ENCODE data around the gene ALG12. TPM values are rescaled to one million over a fixed set of nuclear protein-coding genes. Genes with fewer than 3 reads are reported as not detected.
A peak's percentile ranks its signal among the peaks of the same experiment; 100 is the strongest.

ALG12 gene
- total RNA-seq, 3 donors from 2014 or later (not counting 1 experiment from before 2014, with no cell fraction given): 17.2 to 22.7 (median 19.2) TPM

- Histone ChIP-seq H3K27me3 (ENCODE audit: control insufficient read depth, insufficient read depth, low read length) (no peaks in the 10 kb centered on the region), H3K27ac (ENCODE audit: low read length) (no peak overlapping the region), H3K4me3 (ENCODE audit: low read length) (no peak overlapping the region), H3K36me3 (ENCODE audit: control insufficient read depth, insufficient read depth, low read length) (peaks cover 19% of the 10 kb centered on the region), H3K4me1 (ENCODE audit: control insufficient read depth, insufficient read depth, low read length) (peaks cover 67% of the 10 kb centered on the region), H3K9me3 (ENCODE audit: control insufficient read depth, insufficient read depth, low read length) (no peaks in the 10 kb centered on the region)
- DNase-seq (peak; percentile 16 to 35), ATAC-seq (no peak)
- WGBS (ENCODE audit: insufficient coverage): 91% methylated on average over 11 of the region's 11 CpGs
- TF ChIP-seq, protein P1, sequence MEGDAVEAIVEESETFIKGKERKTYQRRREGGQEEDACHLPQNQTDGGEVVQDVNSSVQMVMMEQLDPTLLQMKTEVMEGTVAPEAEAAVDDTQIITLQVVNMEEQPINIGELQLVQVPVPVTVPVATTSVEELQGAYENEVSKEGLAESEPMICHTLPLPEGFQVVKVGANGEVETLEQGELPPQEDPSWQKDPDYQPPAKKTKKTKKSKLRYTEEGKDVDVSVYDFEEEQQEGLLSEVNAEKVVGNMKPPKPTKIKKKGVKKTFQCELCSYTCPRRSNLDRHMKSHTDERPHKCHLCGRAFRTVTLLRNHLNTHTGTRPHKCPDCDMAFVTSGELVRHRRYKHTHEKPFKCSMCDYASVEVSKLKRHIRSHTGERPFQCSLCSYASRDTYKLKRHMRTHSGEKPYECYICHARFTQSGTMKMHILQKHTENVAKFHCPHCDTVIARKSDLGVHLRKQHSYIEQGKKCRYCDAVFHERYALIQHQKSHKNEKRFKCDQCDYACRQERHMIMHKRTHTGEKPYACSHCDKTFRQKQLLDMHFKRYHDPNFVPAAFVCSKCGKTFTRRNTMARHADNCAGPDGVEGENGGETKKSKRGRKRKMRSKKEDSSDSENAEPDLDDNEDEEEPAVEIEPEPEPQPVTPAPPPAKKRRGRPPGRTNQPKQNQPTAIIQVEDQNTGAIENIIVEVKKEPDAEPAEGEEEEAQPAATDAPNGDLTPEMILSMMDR (IDR thresholded peaks at IDR 0.05): no peak
- intact Hi-C loops (cut with micrococcal nuclease): no loop called here
- no peaks in the 10 kb centered on the region for H3K9me3 Mint-ChIP-seq
- H3K27me3 Mint-ChIP-seq (ENCODE audit: low read depth in 2 of 2): no peaks in the 10 kb centered on the region
- H3K4me3 Mint-ChIP-seq: no peak overlapping the region
- H3K27ac Mint-ChIP-seq: peak overlapping the region; percentile 48 to 90
- H3K36me3 Mint-ChIP-seq: no peaks in the 10 kb centered on the region
- peaks cover 14 to 39% of the 10 kb centered on the region in 2 donors for H3K4me1 Mint-ChIP-seq
Measured at GRCh38 chr22:49966041-49966773, 48.0 kb upstream of the ALG12 start.

- TF ChIP-seq, protein P1 (IDR thresholded peaks at IDR 0.05): no peak
- DNase-seq (peak; percentile 17 to 38), ATAC-seq (no peak)
- no peaks in the 10 kb centered on the region for H3K27me3 ChIP-seq (ENCODE audit: control insufficient read depth, insufficient read depth, low read length)
- H3K4me1 ChIP-seq (ENCODE audit: control insufficient read depth, insufficient read depth, low read length): peaks cover 58% of the 10 kb centered on the region
- 93% methylated on average over 22 of the region's 22 CpGs for WGBS (ENCODE audit: insufficient coverage)
- peaks cover 19% of the 10 kb centered on the region for H3K36me3 ChIP-seq (ENCODE audit: control insufficient read depth, insufficient read depth, low read length)
- no peaks in the 10 kb centered on the region for H3K9me3 ChIP-seq (ENCODE audit: control insufficient read depth, insufficient read depth, low read length)
- Mint-ChIP-seq H3K36me3 (no peaks in the 10 kb centered on the region), H3K4me1 (peaks cover 10 to 31% of the 10 kb centered on the region in 2 donors), H3K27me3 (ENCODE audit: low read depth in 2 of 2) (no peaks in the 10 kb centered on the region), H3K9me3 (no peaks in the 10 kb centered on the region), H3K27ac (peak overlapping the region; percentile 88 to 90), H3K4me3 (peak overlapping the region; percentile 9)
- H3K27ac ChIP-seq (ENCODE audit: low read length): no peak overlapping the region
- intact Hi-C loops (cut with micrococcal nuclease): no loop called here
- H3K4me3 ChIP-seq (ENCODE audit: low read length): no peak overlapping the region
Measured at GRCh38 chr22:49965091-49966040, 47.1 kb upstream of the ALG12 start.

DNA sequence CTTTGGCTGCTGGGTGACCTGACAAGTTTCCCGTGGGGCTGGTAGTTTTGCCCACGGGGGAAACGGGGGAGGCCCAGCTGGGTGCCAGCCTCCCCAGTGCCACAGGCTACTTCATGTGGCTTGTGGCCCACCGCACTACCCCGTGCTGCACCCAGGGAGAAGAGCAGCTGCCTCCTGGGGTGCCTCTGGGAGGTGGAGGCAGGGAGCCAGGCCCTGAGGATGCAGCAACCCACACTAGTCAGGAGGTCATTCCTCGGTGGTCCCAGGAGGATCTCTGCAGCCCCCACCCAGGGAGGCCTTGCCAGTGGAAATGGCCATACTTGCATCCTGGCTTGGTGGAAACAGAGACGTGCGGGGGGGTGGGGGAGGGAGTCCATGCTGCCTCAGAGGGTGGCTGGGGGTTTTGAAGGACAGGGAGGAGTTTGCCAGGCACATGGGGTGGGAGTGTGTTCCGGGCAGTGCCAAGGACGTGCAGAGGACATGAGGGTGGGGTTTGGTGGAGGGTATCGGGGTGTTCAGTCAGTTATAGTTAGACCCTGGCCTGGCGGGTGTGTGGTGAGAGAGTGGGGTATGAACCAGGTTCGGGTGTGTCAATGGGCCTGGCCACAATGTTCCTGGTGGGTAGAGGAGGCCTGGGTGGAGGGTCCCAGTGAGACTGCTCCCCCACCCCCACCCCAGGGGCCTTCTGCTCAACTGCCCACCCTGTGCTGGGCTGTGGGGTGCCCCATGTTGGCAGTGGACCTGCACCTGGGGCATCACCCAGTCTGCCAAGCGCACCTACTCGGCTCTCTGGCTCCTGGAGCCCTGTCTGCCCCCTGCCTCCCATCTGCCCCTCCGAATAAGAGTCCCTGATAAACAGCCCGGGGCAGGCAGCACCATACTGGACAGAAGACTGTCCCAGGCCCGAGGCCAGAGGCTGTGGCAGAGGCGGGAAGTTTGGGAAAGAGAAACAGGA is 46.2 kb upstream of the ALG12 start:
- H3K9me3 Mint-ChIP-seq: no peaks in the 10 kb centered on the region
- Histone ChIP-seq H3K36me3 (ENCODE audit: control insufficient read depth, insufficient read depth, low read length) (peaks cover 19% of the 10 kb centered on the region), H3K9me3 (ENCODE audit: control insufficient read depth, insufficient read depth, low read length) (no peaks in the 10 kb centered on the region), H3K4me1 (ENCODE audit: control insufficient read depth, insufficient read depth, low read length) (peaks cover 56% of the 10 kb centered on the region), H3K4me3 (ENCODE audit: low read length) (no peak overlapping the region), H3K27me3 (ENCODE audit: control insufficient read depth, insufficient read depth, low read length) (no peaks in the 10 kb centered on the region), H3K27ac (ENCODE audit: low read length) (peak overlapping the region; percentile 11)
- H3K4me3 Mint-ChIP-seq: peak overlapping the region; percentile 74
- TF ChIP-seq, protein P1 (IDR thresholded peaks at IDR 0.05): no peak
- intact Hi-C loops (cut with micrococcal nuclease): no loop called here
- WGBS (ENCODE audit: insufficient coverage): 72% methylated on average over 18 of the region's 19 CpGs
- H3K27me3 Mint-ChIP-seq (ENCODE audit: low read depth in 2 of 2): no peaks in the 10 kb centered on the region
- ATAC-seq: no peak
- no peaks in the 10 kb centered on the region for H3K36me3 Mint-ChIP-seq
- peak; percentile 21 to 66 for DNase-seq
- H3K27ac Mint-ChIP-seq: peak overlapping the region; percentile 88 to 90
- peaks cover 10 to 31% of the 10 kb centered on the region in 2 donors for H3K4me1 Mint-ChIP-seq
